SK-N-SH (cell line): ENCODE results near the gene INPP5A.

Experiments used
- CTCF ChIP-seq: fragments of 200-600 bp; sonication (generic); IDR thresholded peaks from 2 replicates; pipeline ENCODE4 v1.6.1; 2017; ENCODE audit warnings: antibody characterized with exemption, mild to moderate bottlenecking, moderate library complexity
- EZH2phosphoT487 ChIP-seq: fragments of 200-600 bp; sonication (generic); IDR thresholded peaks from 2 replicates; pipeline ENCODE4 v1.6.1; 2017; ENCODE audit warnings: low read depth, mixed run types, mild to moderate bottlenecking, antibody characterized with exemption, moderate library complexity, borderline replicate concordance
- FOXM1 ChIP-seq: IDR thresholded peaks from 2 replicates; pipeline ENCODE4 v1.4.0; 2012; ENCODE audit warnings: low read depth, mild to moderate bottlenecking
- GATA2 ChIP-seq: sonication (generic); formaldehyde crosslinking; IDR thresholded peaks from 2 replicates; pipeline ENCODE4 v1.5.0; 2020; ENCODE audit warnings: mild to moderate bottlenecking, missing genetic modification reagents

- TF ChIP-seq CTCF = no peak
- no peak for TF ChIP-seq FOXM1
- no peak for TF ChIP-seq GATA2 (CRISPR knock-in tag)
- no peak for TF ChIP-seq EZH2phosphoT487
Observed at GRCh38 chr10:132562916-132563456, 25.4 kb downstream of the INPP5A start.
